OCI-LY7 (cell line): ENCODE measurements around the gene FDXACB1. TPM values are rescaled to one million over a fixed set of nuclear protein-coding genes. Genes with fewer than 3 reads are reported as not detected.

Experiments used
- BruUV-seq: library from RNA; stranded (reverse); fragments of 400-500 nt; replicated peaks from 2 replicates; lab custom pipeline; 2021; lab: Mats Ljungman, UMichigan
- CTCF ChIA-PET: fragments of 300-600 bp; sonication (Branson Sonifier 250); formaldehyde crosslinking; loops from one replicate; lab custom pipeline; 2022; ENCODE audit warnings: antibody characterized with exemption; ENCODE audit not compliant: unreplicated experiment; lab: Charles Lee
- POLR2A ChIA-PET: fragments of 300-600 bp; sonication (Branson Sonifier 250); formaldehyde crosslinking; loops from one replicate; lab custom pipeline; 2022; ENCODE audit warnings: antibody characterized with exemption; lab: Charles Lee
- DNase-seq: peaks from one replicate; pipeline ENCODE4 v3.0.0-alpha.2; 2015; ENCODE audit warnings: low spot score
- H2AFZ ChIP-seq: fragments of 200-600 bp; sonication (generic), shearing (Covaris generic); 2 replicates; pipeline ENCODE4 v1.6.1; 2014; ENCODE audit warnings: mild to moderate bottlenecking, antibody characterized with exemption, low read length, moderate library complexity
- H3K27ac ChIP-seq: fragments of 200-600 bp; sonication (generic); 2 replicates; pipeline ENCODE4 v1.5.1; 2014; ENCODE audit warnings: mixed run types, low read depth, mild to moderate bottlenecking, moderate library complexity, low read length, inconsistent platforms; ENCODE audit not compliant: poor library complexity, severe bottlenecking
- H3K36me3 ChIP-seq: fragments of 200-600 bp; sonication (generic); 2 replicates; pipeline ENCODE4 v1.6.1; 2014; ENCODE audit warnings: mild to moderate bottlenecking, antibody characterized with exemption, low read length, moderate library complexity, mixed read lengths; ENCODE audit not compliant: insufficient read depth
- H3K4me1 ChIP-seq: fragments of 200-600 bp; sonication (generic); 2 replicates; pipeline ENCODE4 v1.5.1; 2014; ENCODE audit warnings: mild to moderate bottlenecking, low read length; ENCODE audit not compliant: insufficient read depth, poor library complexity, severe bottlenecking
- H3K4me2 ChIP-seq: fragments of 200-600 bp; sonication (generic); 2 replicates; pipeline ENCODE4 v1.6.1; 2014; ENCODE audit warnings: mild to moderate bottlenecking, low read length
- H3K4me3 ChIP-seq: fragments of 200-600 bp; sonication (generic); 2 replicates; pipeline ENCODE4 v1.5.1; 2014; ENCODE audit warnings: mild to moderate bottlenecking, low read depth, low read length; ENCODE audit not compliant: poor library complexity, severe bottlenecking
- H3K79me2 ChIP-seq: fragments of 200-600 bp; sonication (generic); 2 replicates; pipeline ENCODE4 v1.6.1; 2016; ENCODE audit warnings: low read depth, mild to moderate bottlenecking, low read length, moderate library complexity, mixed read lengths; ENCODE audit not compliant: insufficient read depth
- H3K9me2 ChIP-seq: fragments of 200-600 bp; sonication (generic); 2 replicates; pipeline ENCODE4 v1.6.1; 2016; ENCODE audit warnings: mild to moderate bottlenecking, low read length, mixed read lengths; ENCODE audit not compliant: insufficient read depth
- H3K9me3 ChIP-seq: fragments of 200-600 bp; sonication (generic); 2 replicates; pipeline ENCODE4 v1.6.1; 2014; ENCODE audit warnings: mild to moderate bottlenecking, mixed run types, low read length, mixed read lengths
- H4K20me1 ChIP-seq: fragments of 200-600 bp; sonication (generic); 2 replicates; pipeline ENCODE4 v1.6.1; 2014; ENCODE audit warnings: mild to moderate bottlenecking, antibody characterized with exemption, low read length, moderate library complexity, mixed read lengths; ENCODE audit not compliant: insufficient read depth
- EZH2phosphoT487 ChIP-seq: fragments of 200-600 bp; sonication (generic); IDR thresholded peaks from 2 replicates; pipeline ENCODE4 v1.6.1; 2018; ENCODE audit warnings: low read depth, borderline replicate concordance, mild to moderate bottlenecking, mixed run types, antibody characterized with exemption, low read length, moderate library complexity, mixed read lengths
- intact Hi-C: fragments of 100-400 bp; cut with micrococcal nuclease; formaldehyde crosslinking; loops from one replicate; pipeline ENCODE4 v1.10.0; 2022; ENCODE audit not compliant: unreplicated experiment
- total RNA-seq, 2 experiments: library from RNA; depleted of rRNA in 1 of 2; stranded (reverse); fragments of >200 nt in 1 of 2; shearing (Covaris generic) in 1 of 2; gene quantifications; 2 replicates each; pipeline ENCODE4 v1.2.3, GENCODE V29; 2014 to 2022
- TF ChIP-seq, protein P1 (sequence below): fragments of 200-600 bp; sonication (generic); conservative IDR thresholded peaks from 2 replicates; pipeline ENCODE4 v1.5.1; 2014; ENCODE audit warnings: mild to moderate bottlenecking, antibody characterized with exemption, low read length, moderate library complexity, mixed read lengths

Gene FDXACB1
- total RNA-seq, 2 experiments from 2014 or later = 5.8 to 6.2 TPM

DNA sequence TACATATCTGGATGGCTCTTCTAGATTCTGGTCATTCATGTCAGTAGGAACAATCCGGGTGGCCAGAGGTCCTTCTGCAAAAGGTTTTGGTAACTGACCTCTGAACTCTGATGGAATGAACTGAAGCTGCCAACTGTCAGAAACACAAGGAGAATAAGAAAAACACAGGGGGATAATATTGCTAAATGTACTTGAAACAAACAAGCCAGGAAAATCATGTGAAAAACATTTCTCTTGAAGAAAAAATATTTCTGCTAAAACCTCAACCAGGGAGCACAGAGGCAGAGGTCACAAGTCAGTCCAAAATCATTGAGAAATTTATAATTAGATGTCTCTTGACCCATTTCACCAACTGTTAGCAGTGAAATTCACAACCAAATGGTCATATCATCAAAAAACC, 42.8 kb downstream of the FDXACB1 start:
- no peak for DNase-seq
- intact Hi-C loops = no loop called here
- TF ChIP-seq, protein P1, sequence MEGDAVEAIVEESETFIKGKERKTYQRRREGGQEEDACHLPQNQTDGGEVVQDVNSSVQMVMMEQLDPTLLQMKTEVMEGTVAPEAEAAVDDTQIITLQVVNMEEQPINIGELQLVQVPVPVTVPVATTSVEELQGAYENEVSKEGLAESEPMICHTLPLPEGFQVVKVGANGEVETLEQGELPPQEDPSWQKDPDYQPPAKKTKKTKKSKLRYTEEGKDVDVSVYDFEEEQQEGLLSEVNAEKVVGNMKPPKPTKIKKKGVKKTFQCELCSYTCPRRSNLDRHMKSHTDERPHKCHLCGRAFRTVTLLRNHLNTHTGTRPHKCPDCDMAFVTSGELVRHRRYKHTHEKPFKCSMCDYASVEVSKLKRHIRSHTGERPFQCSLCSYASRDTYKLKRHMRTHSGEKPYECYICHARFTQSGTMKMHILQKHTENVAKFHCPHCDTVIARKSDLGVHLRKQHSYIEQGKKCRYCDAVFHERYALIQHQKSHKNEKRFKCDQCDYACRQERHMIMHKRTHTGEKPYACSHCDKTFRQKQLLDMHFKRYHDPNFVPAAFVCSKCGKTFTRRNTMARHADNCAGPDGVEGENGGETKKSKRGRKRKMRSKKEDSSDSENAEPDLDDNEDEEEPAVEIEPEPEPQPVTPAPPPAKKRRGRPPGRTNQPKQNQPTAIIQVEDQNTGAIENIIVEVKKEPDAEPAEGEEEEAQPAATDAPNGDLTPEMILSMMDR = no peak
- no peak for TF ChIP-seq EZH2phosphoT487
- Histone ChIP-seq H3K27ac (no peak overlapping the region), H3K9me3 (no peaks in the 10 kb centered on the region), H4K20me1 (no peaks in the 10 kb centered on the region), H3K9me2 (no peaks in the 10 kb centered on the region), H3K79me2 (no peaks in the 10 kb centered on the region), H3K4me2 (no peak overlapping the region), H3K4me1 (no peaks in the 10 kb centered on the region), H2AFZ (no peak overlapping the region), H3K4me3 (no peak overlapping the region), H3K36me3 (peaks cover 14% of the 10 kb centered on the region; the same call in 1 of the 2 replicates)
- ChIA-PET CTCF (no interaction called here), POLR2A (no interaction called here)
- no TSS peak for BruUV-seq

- ChIA-PET POLR2A (interaction anchor here (1.2 kb wide), 1 partner anchor 35 kb away, joined by 3 read pairs; the partner anchor contains the start of gene ALG9), CTCF (no interaction called here)
- H3K4me3 ChIP-seq = no peak overlapping the region
- H3K4me2 ChIP-seq = no peak overlapping the region
- no peaks in the 10 kb centered on the region for H3K79me2 ChIP-seq
- no peaks in the 10 kb centered on the region for H3K9me2 ChIP-seq
- DNase-seq = no peak
- peaks cover 14% of the 10 kb centered on the region; the same call in 1 of the 2 replicates for H3K36me3 ChIP-seq
- no peaks in the 10 kb centered on the region for H3K9me3 ChIP-seq
- no peaks in the 10 kb centered on the region for H3K4me1 ChIP-seq
- H2AFZ ChIP-seq = no peak overlapping the region
- TF ChIP-seq, protein P1 = no peak
- no peak for TF ChIP-seq EZH2phosphoT487
- intact Hi-C loops = no loop called here
- BruUV-seq = no TSS peak
- H4K20me1 ChIP-seq = no peaks in the 10 kb centered on the region
- H3K27ac ChIP-seq = no peak overlapping the region
Observed at GRCh38 chr11:111835665-111836064, 43.3 kb downstream of the FDXACB1 start.

DNA sequence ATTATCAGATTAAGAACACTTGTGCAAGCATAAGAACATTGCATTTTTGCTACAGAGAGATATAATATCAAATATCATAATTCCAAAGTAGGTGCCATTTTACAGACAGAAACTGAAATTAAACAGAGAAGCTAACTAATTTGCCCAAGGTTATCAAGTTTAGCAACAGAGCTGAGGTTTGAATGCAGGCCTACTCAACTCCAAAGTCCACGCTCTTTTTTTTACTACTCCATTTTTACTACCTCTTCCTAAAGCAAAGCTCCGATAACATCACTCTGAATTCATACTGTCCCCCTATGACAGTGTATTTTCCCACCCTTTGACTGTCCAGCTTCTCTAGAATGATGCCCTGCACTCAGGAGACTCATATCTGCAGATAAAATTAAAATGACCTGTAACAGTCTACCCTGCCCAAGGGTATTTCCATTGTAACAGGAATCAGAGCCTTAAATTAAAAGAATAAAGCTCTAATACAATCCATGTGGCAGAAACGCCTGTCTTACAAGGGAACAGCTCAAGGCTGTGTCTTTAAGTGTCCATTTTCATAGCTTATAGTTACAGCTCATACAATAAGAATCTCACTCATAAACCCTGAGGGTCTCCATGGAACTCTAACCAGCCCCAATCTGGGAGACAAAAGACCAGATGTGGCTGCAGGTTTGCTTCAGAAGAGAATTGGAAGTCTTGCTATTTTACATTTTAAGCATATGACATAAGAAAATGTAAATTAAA, 44.4 kb downstream of the FDXACB1 start:
- peaks cover 14% of the 10 kb centered on the region; the same call in 1 of the 2 replicates for H3K36me3 ChIP-seq
- ChIA-PET CTCF (interaction anchor here (0.7 to 1.0 kb wide), 2 partner anchors 148 to 244 kb away, joined by 4 read pairs; no protein-coding TSS in a partner anchor), POLR2A (interaction anchor here (0.8 to 1.2 kb wide), 5 partner anchors 10 to 247 kb away, joined by 3 read pairs; partner anchors contain the start of gene ALG9)

More for the DNA sequence above, 44.4 kb downstream of the FDXACB1 start:
- no peak for DNase-seq
- no peak overlapping the region for H3K4me3 ChIP-seq
- H3K9me3 ChIP-seq = no peaks in the 10 kb centered on the region
- BruUV-seq = no TSS peak
- TF ChIP-seq, protein P1 = no peak
- no peak for TF ChIP-seq EZH2phosphoT487
- no peaks in the 10 kb centered on the region for H3K79me2 ChIP-seq
- no peak overlapping the region for H3K4me2 ChIP-seq
- H4K20me1 ChIP-seq = no peaks in the 10 kb centered on the region
- H2AFZ ChIP-seq = no peak overlapping the region
- H3K4me1 ChIP-seq = no peaks in the 10 kb centered on the region
- no peaks in the 10 kb centered on the region for H3K9me2 ChIP-seq
- no peak overlapping the region for H3K27ac ChIP-seq
- intact Hi-C loops = no loop called here
